GM19193 (cell line): Measurements from ENCODE around the gene IL6R.

Source experiments
- POLR2A ChIP-seq: IDR thresholded peaks from 4 replicates; pipeline ENCODE4 v1.6.1; 2011; ENCODE audit not compliant: insufficient read depth, insufficient read length; ENCODE audit errors: extremely low read depth

The IL6R gene

GRCh38 chr1:154431586-154432373 is 26.6 kb downstream of the IL6R start:
- TF ChIP-seq POLR2A, result no peak

GRCh38 chr1:154433161-154433764 is 28.1 kb downstream of the IL6R start:
- no peak for TF ChIP-seq POLR2A

- no peak for TF ChIP-seq POLR2A
These were observed 29.4 kb downstream of the IL6R start for GRCh38 chr1:154434346-154435085.

- TF ChIP-seq POLR2A, result no peak
These were observed 30.6 kb downstream of the IL6R start for GRCh38 chr1:154435599-154436200.

- no peak for TF ChIP-seq POLR2A
These were observed 31.3 kb downstream of the IL6R start for GRCh38 chr1:154436433-154436832.

- no peak for TF ChIP-seq POLR2A
These were observed 35.1 kb downstream of the IL6R start for GRCh38 chr1:154440036-154440804.

- TF ChIP-seq POLR2A, result no peak
These were observed 36.2 kb downstream of the IL6R start for GRCh38 chr1:154441241-154441888.

GRCh38 chr1:154442006-154442740 is 37.0 kb downstream of the IL6R start:
- no peak for TF ChIP-seq POLR2A

GRCh38 chr1:154443274-154444013 is 38.3 kb downstream of the IL6R start:
- TF ChIP-seq POLR2A, result no peak

- TF ChIP-seq POLR2A, result no peak
These were observed 39.9 kb downstream of the IL6R start for GRCh38 chr1:154445040-154445472.

GRCh38 chr1:154446292-154446691 is 41.1 kb downstream of the IL6R start:
- TF ChIP-seq POLR2A, result no peak

GRCh38 chr1:154446789-154447188 is 41.6 kb downstream of the IL6R start:
- TF ChIP-seq POLR2A, result no peak
